NCI-H1694 treated with DMSO at 0.1 percent for 48 hours (cell line): ENCODE data around the gene MAP4K2.
"Not testable (repeated sequence)": the region's sequence is repeated elsewhere in the genome, so short reads cannot be mapped to it uniquely, and the experiment has no call there.

Source experiments
- DNase-seq: peaks from one replicate; lab custom pipeline; 2025; lab: John Stamatoyannopoulos, UW

MAP4K2 gene

GRCh38 chr11:64803158-64803845 lies at the start of gene MAP4K2:
Gene MAP4K2, minus strand, starts transcription at chr11:64803214. Its CDS starts 65 bp downstream, at chr11:64803149.
- peak; percentile 54 for DNase-seq

- DNase-seq, result no peak
Measured at GRCh38 chr11:64851831-64852351, 48.9 kb upstream of the MAP4K2 start.

- DNase-seq, result no peak
Measured at GRCh38 chr11:64850979-64851567, 48.1 kb upstream of the MAP4K2 start.

- peak; percentile 39 for DNase-seq
Measured at GRCh38 chr11:64849598-64850356, 46.8 kb upstream of the MAP4K2 start.

- DNase-seq, result no peak
Measured at GRCh38 chr11:64848826-64849597, 46.0 kb upstream of the MAP4K2 start.

GRCh38 chr11:64848214-64848825 lies 45.3 kb upstream of the MAP4K2 start:
- no peak for DNase-seq

GRCh38 chr11:64846998-64847666 lies 44.1 kb upstream of the MAP4K2 start:
- DNase-seq, result peak; percentile 70

- not testable (repeated sequence) for DNase-seq
Measured at GRCh38 chr11:64845776-64846129, 42.7 kb upstream of the MAP4K2 start.

- no peak for DNase-seq
Measured at GRCh38 chr11:64845129-64845775, 42.2 kb upstream of the MAP4K2 start.

- peak; percentile 10 for DNase-seq
Measured at GRCh38 chr11:64844330-64845128, 41.5 kb upstream of the MAP4K2 start, which contains the start of gene CDC42BPG. Gene CDC42BPG, minus strand, starts transcription at chr11:64844653. Its CDS starts 84 bp downstream, at chr11:64844569.

GRCh38 chr11:64843686-64844329 lies 40.8 kb upstream of the MAP4K2 start:
- no peak for DNase-seq

GRCh38 chr11:64842851-64843685 lies 40.1 kb upstream of the MAP4K2 start:
- no peak for DNase-seq

- no peak for DNase-seq
Measured at GRCh38 chr11:64842366-64842759, 39.3 kb upstream of the MAP4K2 start.

GRCh38 chr11:64841592-64842365 lies 38.8 kb upstream of the MAP4K2 start:
- DNase-seq, result no peak

- no peak for DNase-seq
Measured at GRCh38 chr11:64839887-64840782, 37.1 kb upstream of the MAP4K2 start.

GRCh38 chr11:64839335-64839734 lies 36.3 kb upstream of the MAP4K2 start:
- no peak for DNase-seq
